Embryonic facial prominence (tissue), 1 donor: ENCODE results near the gene GNAO1.

ENCODE experiments used
- DNase-seq: peaks from one replicate; pipeline ENCODE4 v3.0.0-alpha.2; 2016; ENCODE audit errors: extremely low spot score

Gene GNAO1

GRCh38 chr16:56289416-56289815, 98.1 kb downstream of the GNAO1 start:
- no peak for DNase-seq

- DNase-seq = no peak
These were observed 98.6 kb downstream of the GNAO1 start for GRCh38 chr16:56289862-56290261.

- no peak for DNase-seq
These were observed 102.7 kb downstream of the GNAO1 start for GRCh38 chr16:56294014-56294413.

GRCh38 chr16:56294579-56294978, 103.3 kb downstream of the GNAO1 start:
- no peak for DNase-seq

GRCh38 chr16:56295059-56295665, 103.9 kb downstream of the GNAO1 start:
- no peak for DNase-seq

GRCh38 chr16:56295739-56296527, 104.6 kb downstream of the GNAO1 start:
- peak; percentile 47 for DNase-seq

- no peak for DNase-seq
These were observed 106.4 kb downstream of the GNAO1 start for GRCh38 chr16:56297684-56298083.

- no peak for DNase-seq
These were observed 106.8 kb downstream of the GNAO1 start for GRCh38 chr16:56298116-56298515.

GRCh38 chr16:56298948-56299596, 107.8 kb downstream of the GNAO1 start:
- no peak for DNase-seq

- DNase-seq = no peak
These were observed 108.9 kb downstream of the GNAO1 start for GRCh38 chr16:56300242-56300623.

GRCh38 chr16:56300891-56301850, 109.9 kb downstream of the GNAO1 start:
- DNase-seq = no peak

- no peak for DNase-seq
These were observed 111.2 kb downstream of the GNAO1 start for GRCh38 chr16:56302506-56302905.

- DNase-seq = no peak
These were observed 111.9 kb downstream of the GNAO1 start for GRCh38 chr16:56303066-56303715.

- no peak for DNase-seq
These were observed 112.6 kb downstream of the GNAO1 start for GRCh38 chr16:56303880-56304279.

GRCh38 chr16:56305956-56306565, 114.8 kb downstream of the GNAO1 start:
- DNase-seq = no peak

GRCh38 chr16:56306690-56307533, 115.6 kb downstream of the GNAO1 start:
- DNase-seq = no peak

- DNase-seq = no peak
These were observed 116.2 kb downstream of the GNAO1 start for GRCh38 chr16:56307534-56307873.

GRCh38 chr16:56309008-56309407, 117.7 kb downstream of the GNAO1 start:
- DNase-seq = no peak

- DNase-seq = no peak
These were observed 119.4 kb downstream of the GNAO1 start for GRCh38 chr16:56310690-56311089.
